H1 (cell line): ENCODE data around the gene LTC4S. TPM values are rescaled to one million over a fixed set of nuclear protein-coding genes. Genes with fewer than 3 reads are reported as not detected.

ENCODE experiments used
- CHD7 ChIP-seq: fragments of 300-600 bp; sonication (generic); IDR thresholded peaks from 2 replicates; pipeline ENCODE4 v1.7.1; 2012; ENCODE audit warnings: low read length, moderate library complexity, mild to moderate bottlenecking, inconsistent platforms; ENCODE audit not compliant: insufficient replicate concordance
- polyA plus RNA-seq, 7 experiments: library from polyadenylated mRNA; depleted of rRNA in 3 of 7; stranded (reverse) in 5 of 7; unstranded in 2 of 7; fragments of >200 nt in 5 of 7; fragments of 200-250 nt in 2 of 7; gene quantifications; 1 replicate in 5 of 7; 2 replicates in 1 of 7; 4 replicates in 1 of 7; pipeline versions ENCODE4 v1.2.1 to v1.2.3, GENCODE V29; 2011 to 2013; ENCODE audit warnings: missing spikeins in 2 of 7, mixed read lengths in 2 of 7
- total RNA-seq: library from RNA; stranded (reverse); fragmentation: NEBNext Ultra II Directional; extraction: Animal tissue kit (Norgen Biotek cat#: 25700); gene quantifications from 2 replicates; pipeline ENCODE4 v1.2.1, GENCODE V29; 2021

The LTC4S gene
- total and polyA plus RNA-seq, 2 of the 8 experiments (the other 6 are each of a cell fraction or from before 2014, with no cell fraction given) = 2.2 to 3.7 TPM

GRCh38 chr5:179777909-179778308 is 15.9 kb upstream of the LTC4S start (continued):
- TF ChIP-seq CHD7 = no peak
- TF ChIP-seq, all 59 proteins: peak for 0
